ENCODE measurements around the gene TRIM47.

GRCh38 chr17:75925912-75926311, 47.5 kb upstream of the TRIM47 start:
- TF ChIP-seq POLR2A (IDR thresholded peaks at IDR 0.05; ENCODE audit: borderline replicate concordance, extremely low read depth, insufficient read depth, insufficient read length) (no peak), EZH2 (IDR thresholded peaks at IDR 0.05) (no peak), CTCF (IDR thresholded peaks at IDR 0.05 in 2 of 3, conservative IDR thresholded peaks at IDR 0.05 in 1 of 3; ENCODE audit: borderline replicate concordance in 1 of 3, insufficient read depth in 1 of 3, low read depth in 2 of 3, low read length in 2 of 3) (no peak), JUND (IDR thresholded peaks at IDR 0.05) (no peak), ATF3 (IDR thresholded peaks at IDR 0.05) (no peak), MAX (IDR thresholded peaks at IDR 0.05) (no peak), SP1 (IDR thresholded peaks at IDR 0.05; ENCODE audit: low read depth) (no peak), POLR2AphosphoS5 (IDR thresholded peaks at IDR 0.05; ENCODE audit: low read depth, low read length) (no peak)

Data from HCT116 (cell line).